Measurements from ENCODE around the gene FNDC3B. TPM values are rescaled to one million over a fixed set of nuclear protein-coding genes. Genes with fewer than 3 reads are reported as not detected.

The FNDC3B gene
- total RNA-seq, 2 experiments from 2014 or later = 10.6 to 12.0 TPM

GRCh38 chr3:172077197-172077757 is 37.9 kb downstream of the FNDC3B start:
- no peaks in the 10 kb centered on the region for H3K4me1 Mint-ChIP-seq (ENCODE audit: low read depth)
- no peak for TF ChIP-seq CTCF (IDR thresholded peaks at IDR 0.05)
- ChIA-PET CTCF (no interaction called here), POLR2A (no interaction called here)
- no peaks in the 10 kb centered on the region for H3K9me3 Mint-ChIP-seq
- no peak overlapping the region for H3K27ac Mint-ChIP-seq
- ATAC-seq (no peak), DNase-seq (no peak)
- peaks cover 3% of the 10 kb centered on the region for H3K36me3 Mint-ChIP-seq (ENCODE audit: low read depth)
- H3K4me3 Mint-ChIP-seq = no peak overlapping the region
- H3K27me3 Mint-ChIP-seq = no peaks in the 10 kb centered on the region
- intact Hi-C loops (cut with micrococcal nuclease) = no loop called here

- DNase-seq (no peak), ATAC-seq (no peak)
- ChIA-PET POLR2A (no interaction called here), CTCF (no interaction called here)
- TF ChIP-seq CTCF (IDR thresholded peaks at IDR 0.05) = no peak
- H3K4me3 Mint-ChIP-seq = no peak overlapping the region
- H3K9me3 Mint-ChIP-seq = no peaks in the 10 kb centered on the region
- H3K36me3 Mint-ChIP-seq (ENCODE audit: low read depth) = peaks cover 3% of the 10 kb centered on the region
- H3K27me3 Mint-ChIP-seq = no peaks in the 10 kb centered on the region
- intact Hi-C loops (cut with micrococcal nuclease) = no loop called here
- no peaks in the 10 kb centered on the region for H3K4me1 Mint-ChIP-seq (ENCODE audit: low read depth)
- H3K27ac Mint-ChIP-seq = no peak overlapping the region
Measured at GRCh38 chr3:172078244-172078643, 38.9 kb downstream of the FNDC3B start.

DNA sequence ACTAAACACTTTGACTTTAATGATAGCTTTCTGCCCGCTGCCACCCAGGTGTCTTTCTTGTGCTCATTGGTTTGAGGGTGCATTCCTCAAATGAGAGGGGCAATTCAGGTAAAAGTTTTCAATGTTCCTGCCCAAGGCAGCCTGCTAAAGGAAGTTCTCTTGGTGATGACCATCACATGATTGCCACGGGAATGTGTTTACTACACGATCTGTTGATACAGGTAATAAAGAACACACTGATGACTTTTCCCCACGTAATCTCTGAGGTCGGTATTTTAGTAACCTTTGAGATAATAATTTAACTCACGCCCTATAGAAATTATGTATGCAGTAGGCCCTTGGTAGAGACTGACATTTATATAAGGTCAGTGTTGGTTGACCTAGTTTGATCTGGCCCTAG is 39.3 kb downstream of the FNDC3B start:
- no peak overlapping the region for H3K4me3 Mint-ChIP-seq
- no peaks in the 10 kb centered on the region for H3K27me3 Mint-ChIP-seq
- TF ChIP-seq CTCF (IDR thresholded peaks at IDR 0.05) = no peak
- H3K36me3 Mint-ChIP-seq (ENCODE audit: low read depth) = peaks cover 3% of the 10 kb centered on the region
- no peaks in the 10 kb centered on the region for H3K4me1 Mint-ChIP-seq (ENCODE audit: low read depth)
- intact Hi-C loops (cut with micrococcal nuclease) = no loop called here
- ATAC-seq = no peak
- no peak overlapping the region for H3K27ac Mint-ChIP-seq
- H3K9me3 Mint-ChIP-seq = no peaks in the 10 kb centered on the region
- ChIA-PET POLR2A (no interaction called here), CTCF (no interaction called here)
- DNase-seq = no peak

- ATAC-seq = no peak
- H3K27me3 Mint-ChIP-seq = no peaks in the 10 kb centered on the region
- CTCF ChIA-PET = no interaction called here
- intact Hi-C loops (cut with micrococcal nuclease) = no loop called here
- DNase-seq = no peak
- H3K4me3 Mint-ChIP-seq = no peak overlapping the region
- peaks cover 3% of the 10 kb centered on the region for H3K36me3 Mint-ChIP-seq (ENCODE audit: low read depth)
- no peaks in the 10 kb centered on the region for H3K9me3 Mint-ChIP-seq
- TF ChIP-seq CTCF (IDR thresholded peaks at IDR 0.05) = no peak
- no peak overlapping the region for H3K27ac Mint-ChIP-seq
- no peaks in the 10 kb centered on the region for H3K4me1 Mint-ChIP-seq (ENCODE audit: low read depth)
- POLR2A ChIA-PET = interaction anchor here (0.6 kb wide), 1 partner anchor 1836 kb away, joined by 3 read pairs; no protein-coding TSS in a partner anchor
Measured at GRCh38 chr3:172079326-172079976, 40.1 kb downstream of the FNDC3B start.

DNA sequence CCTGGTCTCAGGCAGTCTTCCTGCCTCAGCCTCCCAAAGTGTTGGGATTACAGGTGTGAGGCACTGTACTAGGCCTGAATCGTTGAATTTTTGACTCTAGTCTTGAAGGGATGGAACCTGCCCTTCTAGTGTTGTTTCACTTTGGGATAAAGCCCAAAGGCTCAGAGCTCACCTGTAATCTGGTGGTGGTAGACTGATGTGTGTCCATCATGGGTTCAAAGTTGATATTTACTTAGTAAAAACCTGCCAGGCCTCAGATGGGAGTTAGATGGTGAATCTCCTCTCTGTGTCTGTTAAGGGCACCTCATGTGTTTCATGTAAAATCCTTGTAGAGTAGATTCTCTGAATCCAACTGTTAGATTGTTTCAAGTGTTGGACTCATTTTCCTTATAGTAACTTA is 41.1 kb downstream of the FNDC3B start:
- CTCF ChIA-PET = no interaction called here

More for the DNA sequence above, 41.1 kb downstream of the FNDC3B start:
- POLR2A ChIA-PET = interaction anchor here (0.6 kb wide), 1 partner anchor 1837 kb away, joined by 3 read pairs; no protein-coding TSS in a partner anchor
- no peak overlapping the region for H3K4me3 Mint-ChIP-seq
- H3K36me3 Mint-ChIP-seq (ENCODE audit: low read depth) = peaks cover 3% of the 10 kb centered on the region
- DNase-seq (no peak), ATAC-seq (no peak)
- peaks cover 6% of the 10 kb centered on the region for H3K4me1 Mint-ChIP-seq (ENCODE audit: low read depth)
- no peaks in the 10 kb centered on the region for H3K9me3 Mint-ChIP-seq
- no peak for TF ChIP-seq CTCF (IDR thresholded peaks at IDR 0.05)
- no peak overlapping the region for H3K27ac Mint-ChIP-seq
- intact Hi-C loops (cut with micrococcal nuclease) = no loop called here
- H3K27me3 Mint-ChIP-seq = no peaks in the 10 kb centered on the region

Measured in activated CD8-positive, alpha-beta T cell treated with anti-CD3 and anti-CD28 coated beads for 36 hours (primary cell).